ENCODE data around the gene CCDC18. TPM values are rescaled to one million over a fixed set of nuclear protein-coding genes. Genes with fewer than 3 reads are reported as not detected.
"Not testable (repeated sequence)": the region's sequence is repeated elsewhere in the genome, so short reads cannot be mapped to it uniquely, and the experiment has no call there.

Gene CCDC18, protein sequence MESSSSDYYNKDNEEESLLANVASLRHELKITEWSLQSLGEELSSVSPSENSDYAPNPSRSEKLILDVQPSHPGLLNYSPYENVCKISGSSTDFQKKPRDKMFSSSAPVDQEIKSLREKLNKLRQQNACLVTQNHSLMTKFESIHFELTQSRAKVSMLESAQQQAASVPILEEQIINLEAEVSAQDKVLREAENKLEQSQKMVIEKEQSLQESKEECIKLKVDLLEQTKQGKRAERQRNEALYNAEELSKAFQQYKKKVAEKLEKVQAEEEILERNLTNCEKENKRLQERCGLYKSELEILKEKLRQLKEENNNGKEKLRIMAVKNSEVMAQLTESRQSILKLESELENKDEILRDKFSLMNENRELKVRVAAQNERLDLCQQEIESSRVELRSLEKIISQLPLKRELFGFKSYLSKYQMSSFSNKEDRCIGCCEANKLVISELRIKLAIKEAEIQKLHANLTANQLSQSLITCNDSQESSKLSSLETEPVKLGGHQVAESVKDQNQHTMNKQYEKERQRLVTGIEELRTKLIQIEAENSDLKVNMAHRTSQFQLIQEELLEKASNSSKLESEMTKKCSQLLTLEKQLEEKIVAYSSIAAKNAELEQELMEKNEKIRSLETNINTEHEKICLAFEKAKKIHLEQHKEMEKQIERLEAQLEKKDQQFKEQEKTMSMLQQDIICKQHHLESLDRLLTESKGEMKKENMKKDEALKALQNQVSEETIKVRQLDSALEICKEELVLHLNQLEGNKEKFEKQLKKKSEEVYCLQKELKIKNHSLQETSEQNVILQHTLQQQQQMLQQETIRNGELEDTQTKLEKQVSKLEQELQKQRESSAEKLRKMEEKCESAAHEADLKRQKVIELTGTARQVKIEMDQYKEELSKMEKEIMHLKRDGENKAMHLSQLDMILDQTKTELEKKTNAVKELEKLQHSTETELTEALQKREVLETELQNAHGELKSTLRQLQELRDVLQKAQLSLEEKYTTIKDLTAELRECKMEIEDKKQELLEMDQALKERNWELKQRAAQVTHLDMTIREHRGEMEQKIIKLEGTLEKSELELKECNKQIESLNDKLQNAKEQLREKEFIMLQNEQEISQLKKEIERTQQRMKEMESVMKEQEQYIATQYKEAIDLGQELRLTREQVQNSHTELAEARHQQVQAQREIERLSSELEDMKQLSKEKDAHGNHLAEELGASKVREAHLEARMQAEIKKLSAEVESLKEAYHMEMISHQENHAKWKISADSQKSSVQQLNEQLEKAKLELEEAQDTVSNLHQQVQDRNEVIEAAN (N-terminal part only)
- total RNA-seq, result 2.4 TPM
- long read RNA-seq, partial matches to known transcripts, result 0 of 7 reads
- long read RNA-seq, other reads (novel, unspliced or antisense), result 7 of 7 reads

DNA sequence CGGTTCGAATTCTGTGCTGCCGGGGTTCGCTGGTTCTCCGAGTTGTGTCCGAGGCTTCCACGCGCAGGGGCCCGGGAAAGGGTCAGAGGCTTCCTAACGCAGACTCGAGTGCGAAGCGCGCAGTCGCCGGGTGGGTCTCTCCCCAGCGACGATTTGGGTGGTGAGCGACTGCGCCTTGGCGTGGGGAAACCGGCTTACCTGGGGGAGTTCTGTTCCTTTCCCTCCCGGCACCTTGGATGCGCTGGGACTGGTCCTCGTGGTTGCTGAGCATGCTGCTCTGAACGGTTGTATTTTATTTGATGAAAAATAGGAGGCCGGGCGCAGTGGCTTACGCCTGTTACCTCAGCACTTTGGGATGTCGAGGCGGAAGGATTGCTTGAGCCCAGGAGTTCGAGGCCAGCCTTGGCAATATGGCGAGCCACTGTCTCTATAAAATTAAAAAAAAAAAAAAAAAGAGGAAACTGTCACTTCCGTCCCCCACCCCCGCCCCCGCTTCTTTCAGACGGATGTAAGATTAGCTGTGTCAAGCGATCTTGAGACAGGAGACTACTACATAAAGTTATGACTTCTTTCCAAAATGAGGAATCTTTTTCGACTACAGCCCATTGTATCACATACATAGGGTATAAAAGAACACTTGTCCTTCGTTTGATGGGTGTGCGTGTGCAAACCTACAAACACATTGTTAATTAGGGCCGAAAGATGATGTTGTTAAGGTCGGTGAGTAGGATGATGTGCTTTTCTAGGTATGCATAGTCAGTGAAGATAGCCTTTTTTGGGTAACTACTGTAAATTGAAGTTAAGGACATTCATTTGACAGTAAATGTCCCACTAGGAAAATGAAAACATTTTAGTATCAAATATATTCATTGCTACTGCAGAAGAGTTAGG lies at the start of gene CCDC18:
Gene CCDC18 (plus strand): TSS at position 2 of the 891 bp plus-strand sequence. CDS start 2,638 bp downstream, outside the sequence.
- DNase-seq, result no peak
- ATAC-seq (ENCODE audit: poor library complexity), result no peak
- intact Hi-C loops (cut with DNase I), result no loop called here

DNA sequence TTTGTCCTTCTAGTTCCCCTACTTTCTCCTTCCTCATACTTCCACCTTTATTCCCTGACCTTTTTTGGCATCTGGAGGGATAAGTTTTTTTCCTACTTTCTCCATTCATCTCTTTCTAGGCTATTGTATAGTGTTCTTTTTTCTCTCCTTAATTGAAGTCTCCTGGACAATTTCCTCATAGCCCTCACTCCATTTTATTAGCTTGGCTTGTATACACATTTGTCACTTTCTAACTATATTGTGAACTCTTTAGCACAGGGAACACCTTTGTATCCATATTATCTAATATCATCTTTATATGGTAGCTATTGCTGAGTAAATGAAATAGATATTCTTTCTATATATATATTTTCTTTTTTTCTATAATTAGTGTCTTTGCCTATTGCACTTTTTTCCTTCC lies 47.9 kb upstream of the CCDC18 start:
- intact Hi-C loops (cut with DNase I), result no loop called here
- DNase-seq (no peak), ATAC-seq (ENCODE audit: poor library complexity) (no peak)

DNA sequence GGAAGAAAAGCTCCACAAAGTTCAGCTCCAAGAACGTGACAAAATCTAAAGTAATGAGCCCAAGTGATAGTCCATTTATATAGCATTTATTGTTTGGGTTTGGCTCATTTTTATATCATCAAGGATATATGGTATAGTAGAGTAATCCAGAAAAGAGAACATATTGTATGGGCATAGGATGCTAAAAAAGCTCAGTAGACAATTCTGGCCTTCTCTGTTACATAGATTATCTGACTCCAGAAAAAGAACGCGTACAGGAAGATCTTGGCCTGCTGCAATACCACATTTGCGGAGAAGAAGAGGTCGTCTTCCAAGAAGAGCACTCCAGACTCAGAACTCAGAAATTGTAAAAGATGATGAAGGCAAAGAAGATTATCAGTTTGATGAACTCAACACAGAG lies 44.1 kb upstream of the CCDC18 start:
- intact Hi-C loops (cut with DNase I), result no loop called here
- no peak for ATAC-seq (ENCODE audit: poor library complexity)
- no peak for DNase-seq

DNA sequence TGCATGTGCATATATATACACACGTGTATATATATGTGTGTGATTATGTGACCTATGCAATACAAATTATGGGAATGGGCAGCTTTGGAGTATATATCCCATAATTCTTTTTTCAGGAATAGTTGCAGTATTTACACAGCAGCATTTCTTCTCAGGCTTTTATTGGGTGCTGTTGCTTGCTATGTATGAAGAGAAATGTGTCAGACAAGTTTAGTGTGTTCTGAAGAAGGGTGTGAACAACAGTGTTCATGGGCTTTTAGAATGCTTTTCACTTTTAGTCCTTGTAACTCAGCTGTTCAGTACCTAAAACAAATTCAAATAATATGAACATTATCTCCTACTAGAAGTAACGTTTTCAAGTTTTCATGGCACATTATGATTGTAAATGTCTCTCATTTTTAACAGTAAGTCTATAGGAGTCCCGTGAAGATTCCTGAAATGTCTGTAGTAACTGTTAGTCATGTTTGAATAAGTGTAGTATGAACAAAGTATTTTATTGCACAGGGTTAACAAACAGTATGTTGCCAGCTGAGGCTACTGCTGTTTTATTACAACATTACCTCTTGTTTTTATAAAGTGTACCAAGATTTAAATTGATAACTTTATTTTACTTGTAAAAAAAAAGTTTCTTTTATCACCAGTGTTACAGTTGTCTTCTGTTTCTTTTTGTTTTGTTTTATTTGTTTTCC lies 42.8 kb upstream of the CCDC18 start:
- intact Hi-C loops (cut with DNase I), result no loop called here
- DNase-seq (no peak), ATAC-seq (ENCODE audit: poor library complexity) (no peak)

DNA sequence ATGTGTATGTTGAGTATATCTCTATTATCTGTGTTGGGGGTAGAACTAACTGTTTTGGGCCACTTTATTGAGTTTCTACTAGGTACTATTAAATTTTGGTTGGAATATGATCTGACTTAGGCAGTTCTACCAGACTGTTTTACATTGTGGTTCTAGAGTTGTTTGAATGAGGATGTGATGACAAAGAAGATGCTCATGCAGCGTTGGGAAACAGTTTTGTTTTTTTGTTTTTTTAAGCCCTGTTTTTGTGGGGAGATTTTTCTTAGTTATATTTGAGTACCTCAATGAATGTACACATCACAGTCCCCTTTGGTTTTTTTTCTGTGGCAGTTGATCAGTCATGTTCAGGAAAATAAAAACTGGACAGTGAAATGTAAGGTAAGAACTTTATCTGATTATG lies 40.4 kb upstream of the CCDC18 start:
- ATAC-seq (ENCODE audit: poor library complexity) (no peak), DNase-seq (no peak)
- intact Hi-C loops (cut with DNase I), result no loop called here

DNA sequence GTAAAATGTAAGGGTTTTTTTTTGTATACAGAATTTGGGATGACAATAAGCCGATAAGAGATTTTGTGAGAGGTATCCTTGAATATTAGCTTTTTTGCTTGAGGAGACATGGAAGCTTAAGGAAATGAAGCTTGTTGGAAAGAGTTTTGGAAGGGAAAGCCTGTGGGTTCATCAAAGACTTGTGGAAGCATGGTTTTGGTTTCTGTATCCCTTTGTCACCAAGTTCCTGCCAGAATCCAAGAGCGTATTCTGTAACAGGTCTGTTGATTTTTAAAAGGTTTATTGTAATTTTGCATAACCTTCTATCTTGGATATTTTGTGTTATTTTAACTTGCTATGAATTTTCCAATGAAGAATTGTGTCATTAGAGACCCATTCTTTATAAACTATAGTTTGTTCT lies 38.4 kb upstream of the CCDC18 start:
- ATAC-seq (ENCODE audit: poor library complexity), result no peak
- intact Hi-C loops (cut with DNase I), result no loop called here
- DNase-seq, result no peak

DNA sequence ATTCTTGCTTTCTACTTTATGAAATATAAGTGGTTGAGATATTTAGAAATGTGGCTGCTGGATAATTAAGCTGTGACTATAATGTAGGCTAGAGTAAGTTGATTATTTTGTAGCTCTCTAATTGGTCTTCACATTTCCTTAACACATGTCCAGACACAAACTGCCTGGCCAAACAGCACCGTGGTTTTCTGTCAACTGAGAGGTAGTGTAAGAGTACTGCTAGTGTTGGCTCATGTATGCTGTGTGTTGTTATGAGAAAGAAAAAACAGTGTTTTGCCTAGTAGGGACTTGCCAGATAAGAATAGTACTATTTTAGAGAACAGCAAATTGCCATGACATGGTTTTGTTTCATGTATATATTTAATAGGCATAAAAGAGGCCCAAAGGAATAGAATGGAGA lies 37.4 kb upstream of the CCDC18 start:
- intact Hi-C loops (cut with DNase I), result no loop called here
- ATAC-seq (ENCODE audit: poor library complexity) (no peak), DNase-seq (no peak)

DNA sequence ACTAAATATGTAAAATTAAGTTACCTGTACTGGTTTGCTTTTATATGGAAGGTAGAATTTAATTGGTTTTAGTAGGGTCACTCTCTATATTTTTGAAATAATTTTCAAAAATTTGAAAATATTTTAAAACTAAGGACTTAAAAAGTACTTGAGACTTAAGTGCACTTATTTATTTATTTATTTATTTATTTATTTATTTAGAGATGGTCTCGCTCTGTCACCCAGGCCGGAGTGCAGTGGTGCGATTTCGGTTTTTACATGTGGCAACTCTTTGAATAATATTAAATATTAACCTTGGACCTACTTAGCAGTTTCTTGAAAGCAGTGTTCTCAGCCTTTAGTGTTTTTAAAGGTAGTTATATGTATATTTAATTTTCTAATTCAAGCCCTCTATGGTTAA lies 36.8 kb upstream of the CCDC18 start:
- ATAC-seq (ENCODE audit: poor library complexity) (no peak), DNase-seq (no peak)
- intact Hi-C loops (cut with DNase I), result no loop called here

DNA sequence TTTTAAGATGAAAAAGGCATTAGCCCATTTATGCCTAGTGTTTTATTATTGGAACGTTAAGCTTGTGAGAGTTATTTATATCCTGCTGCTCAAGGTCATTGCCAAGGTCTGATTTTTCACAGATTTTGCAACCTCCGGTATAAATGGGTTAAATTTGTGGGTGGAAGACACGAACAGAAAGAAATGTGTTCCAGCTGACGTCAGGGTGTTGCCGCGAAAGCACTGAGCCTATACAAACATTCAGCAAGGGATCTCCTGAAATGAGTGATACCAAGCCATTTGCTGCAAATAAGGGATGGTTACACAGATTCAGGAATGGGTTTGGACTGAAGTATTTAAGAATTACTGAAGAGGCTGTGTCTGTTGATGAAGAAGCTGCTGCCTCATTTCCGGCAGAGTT lies 32.5 kb upstream of the CCDC18 start:
- intact Hi-C loops (cut with DNase I), result no loop called here
- DNase-seq, result no peak
- ATAC-seq (ENCODE audit: poor library complexity), result peak; percentile 15

DNA sequence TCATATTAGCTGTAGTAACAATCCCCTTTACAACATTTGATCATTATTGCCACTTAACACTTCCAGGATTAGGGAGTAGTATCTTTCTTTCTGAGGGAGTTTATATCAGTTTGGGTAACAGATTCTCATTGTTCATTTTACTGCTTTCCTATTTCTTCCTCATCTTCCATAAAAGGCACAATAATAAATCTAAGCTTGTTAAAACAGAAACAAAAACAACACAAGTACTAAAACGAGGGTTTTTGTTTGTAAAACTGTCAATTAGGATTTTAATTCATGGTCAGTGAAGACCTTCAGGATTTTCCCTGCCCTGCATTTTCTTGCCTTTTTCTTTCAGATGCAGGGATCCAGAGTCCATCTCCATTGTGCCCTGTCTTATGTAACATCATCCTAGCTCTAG lies 29.8 kb upstream of the CCDC18 start:
- intact Hi-C loops (cut with DNase I), result no loop called here
- ATAC-seq (ENCODE audit: poor library complexity), result no peak
- DNase-seq, result no peak

DNA sequence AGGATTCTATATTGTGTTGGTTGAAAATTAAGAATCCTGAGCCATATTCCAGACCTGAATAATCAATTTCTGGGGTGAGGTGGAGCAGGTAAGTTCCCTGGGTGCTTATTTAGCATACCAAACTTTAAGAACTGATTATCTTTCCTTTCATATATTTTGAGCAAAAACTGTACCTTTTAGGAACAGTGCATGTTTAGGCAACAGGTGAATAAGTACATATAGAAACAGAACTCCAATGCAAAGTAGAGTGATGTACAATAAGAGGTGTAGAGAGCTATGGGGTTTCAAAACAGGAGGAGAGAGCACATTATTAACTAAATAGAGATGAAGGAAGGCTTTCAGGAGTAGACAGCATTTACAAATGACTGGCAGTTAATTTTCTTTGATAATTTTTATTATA lies 29.1 kb upstream of the CCDC18 start:
- DNase-seq (no peak), ATAC-seq (ENCODE audit: poor library complexity) (no peak)
- intact Hi-C loops (cut with DNase I), result no loop called here

DNA sequence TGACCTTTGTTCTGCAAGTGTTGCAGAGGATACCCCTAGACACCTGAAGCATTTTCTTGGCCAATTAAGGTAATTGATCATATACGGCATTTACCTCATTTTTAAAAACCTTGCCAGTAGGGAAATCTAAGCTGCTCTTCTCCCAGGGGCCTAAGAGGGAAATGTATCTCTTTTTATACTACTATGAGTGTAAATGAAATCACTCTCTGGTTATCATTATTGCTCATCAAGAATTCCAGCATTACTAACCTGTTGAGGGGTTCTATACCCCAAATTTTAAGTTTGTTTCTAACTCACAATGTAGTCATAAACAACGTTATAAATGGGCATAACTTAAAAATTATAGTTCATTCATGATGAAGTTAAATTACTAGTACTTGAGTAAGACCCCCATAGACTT lies 27.7 kb upstream of the CCDC18 start:
- intact Hi-C loops (cut with DNase I), result no loop called here
- ATAC-seq (ENCODE audit: poor library complexity) (no peak), DNase-seq (no peak)

DNA sequence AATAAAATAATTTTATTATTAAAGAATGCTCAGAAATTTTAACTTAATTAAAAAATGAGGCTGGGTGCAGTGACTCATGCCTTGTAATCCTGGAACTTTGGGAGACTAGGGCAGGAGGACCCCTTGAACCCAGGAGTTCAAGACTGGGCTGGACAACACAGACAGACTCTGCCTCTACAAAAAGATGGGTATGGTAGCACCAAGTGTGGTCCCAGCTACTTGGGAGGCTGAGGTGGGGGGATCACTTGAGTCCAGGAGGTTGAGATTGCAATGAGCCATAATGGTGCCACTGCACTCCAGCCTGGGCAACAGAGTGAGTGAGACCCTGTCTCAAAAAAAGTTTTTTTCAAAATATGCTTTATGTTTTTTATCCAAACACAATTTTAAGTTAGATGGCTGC lies 25.6 kb upstream of the CCDC18 start:
- intact Hi-C loops (cut with DNase I), result no loop called here
- DNase-seq (no peak), ATAC-seq (ENCODE audit: poor library complexity) (no peak)

DNA sequence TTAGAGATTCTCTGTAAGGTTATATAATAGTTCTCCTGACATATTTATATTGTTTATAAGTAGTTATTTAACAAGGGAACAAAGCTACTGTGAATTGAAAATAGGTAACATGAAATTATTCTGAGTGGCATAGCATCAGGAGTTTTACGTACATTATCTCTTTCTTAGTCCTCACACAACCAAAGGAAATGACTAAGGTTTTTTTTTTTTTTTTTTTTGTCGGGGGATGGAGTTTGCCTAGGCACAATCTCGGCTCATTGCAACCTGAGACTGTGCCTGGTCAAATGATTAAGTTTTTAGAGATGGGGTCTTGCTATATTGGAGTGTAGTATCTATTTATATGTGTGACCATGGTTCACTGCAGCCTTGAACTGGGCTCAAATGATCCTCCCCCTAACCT lies 25.2 kb upstream of the CCDC18 start:
- DNase-seq (no peak), ATAC-seq (ENCODE audit: poor library complexity) (no peak)
- intact Hi-C loops (cut with DNase I), result no loop called here

DNA sequence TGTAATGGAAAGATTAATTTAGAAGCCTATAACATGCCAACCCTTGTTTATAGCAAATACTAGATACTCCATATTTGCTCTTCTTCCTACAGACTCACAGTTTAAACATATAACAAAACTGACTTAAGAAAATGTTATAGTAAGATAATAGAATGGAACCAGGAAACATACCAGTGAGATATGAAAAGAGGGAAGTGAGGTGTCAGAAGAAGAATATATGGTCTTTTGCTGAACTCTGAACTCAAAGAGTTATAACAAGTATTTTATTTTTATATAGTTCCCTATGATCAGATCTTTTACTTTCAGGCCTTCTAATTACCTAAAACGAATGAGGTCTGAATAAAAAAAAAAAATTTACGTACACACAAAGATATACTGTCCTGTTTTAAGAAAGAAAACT lies 21.2 kb upstream of the CCDC18 start:
- intact Hi-C loops (cut with DNase I), result no loop called here
- no peak for ATAC-seq (ENCODE audit: poor library complexity)
- no peak for DNase-seq

DNA sequence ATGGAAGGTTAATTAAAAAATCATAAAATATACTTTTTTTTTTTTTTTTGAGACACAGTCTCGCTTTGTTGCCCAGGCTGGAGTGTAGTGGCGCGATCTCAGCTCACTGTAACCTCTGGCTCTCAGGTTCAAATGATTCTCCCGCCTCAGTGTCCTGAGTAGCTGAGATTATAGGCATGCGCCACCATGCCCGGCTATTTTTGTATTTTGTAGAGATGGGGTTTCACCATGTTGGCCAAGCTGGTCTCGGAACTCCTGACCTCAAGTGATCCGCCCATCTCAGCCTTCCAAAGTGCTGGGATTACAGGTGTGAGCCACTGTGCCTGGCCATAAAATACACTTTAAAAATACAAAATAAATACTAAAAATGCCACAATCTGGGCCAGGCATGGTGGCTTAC lies 17.2 kb upstream of the CCDC18 start:
- intact Hi-C loops (cut with DNase I); ATAC-seq (ENCODE audit: poor library complexity); DNase-seq: not testable (repeated sequence)

DNA sequence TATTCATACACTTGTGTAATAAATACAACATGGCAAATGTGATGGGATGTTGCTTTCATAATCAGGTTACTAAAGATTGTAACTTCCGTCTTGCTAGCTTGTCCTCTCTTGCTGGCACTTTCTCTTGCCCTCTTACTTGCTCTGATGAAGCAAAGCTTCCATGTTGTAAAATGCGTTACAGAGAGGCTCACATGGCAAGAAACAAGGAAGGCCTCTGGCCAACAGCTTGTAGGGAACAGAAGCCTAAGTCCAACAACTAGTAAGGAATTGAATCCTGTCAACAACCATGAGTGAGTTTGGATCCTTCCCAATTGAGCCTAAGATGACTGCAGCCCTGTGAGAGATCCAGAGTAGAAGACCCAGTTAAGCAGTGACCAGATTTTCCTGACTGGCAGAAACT lies 15.7 kb upstream of the CCDC18 start:
- ATAC-seq (ENCODE audit: poor library complexity) (peak; percentile 77), DNase-seq (no peak)
- intact Hi-C loops (cut with DNase I), result no loop called here

DNA sequence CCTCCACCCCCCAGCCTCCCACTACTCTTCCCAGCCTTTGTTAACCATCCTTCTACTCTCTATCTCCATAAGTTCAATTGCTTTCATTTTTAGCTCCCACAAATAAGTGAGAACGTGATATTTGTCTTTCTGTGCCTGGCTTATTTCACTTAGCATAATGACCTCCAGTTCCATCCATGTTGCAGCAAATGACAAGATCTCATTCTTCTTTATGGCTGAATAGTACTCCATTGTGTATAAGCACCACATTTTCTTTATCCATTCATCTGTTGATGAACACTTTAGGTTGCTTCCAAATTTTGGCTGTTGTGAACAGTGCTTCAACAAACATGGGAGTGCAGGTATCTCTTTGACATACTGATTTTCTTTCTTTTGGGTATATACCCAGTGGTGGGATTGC lies 14.6 kb upstream of the CCDC18 start:
- intact Hi-C loops (cut with DNase I); DNase-seq; ATAC-seq (ENCODE audit: poor library complexity): not testable (repeated sequence)
